HG03108 (cell line): ENCODE results near the gene SREK1.

Experiments used
- ATAC-seq: cut with Tn5 transposase; IDR thresholded peaks from one replicate; pipeline ENCODE4 v1.9.1; 2021; ENCODE audit warnings: moderate library complexity; ENCODE audit not compliant: unreplicated experiment

SREK1 gene

GRCh38 chr5:66164044-66164790, 20.1 kb downstream of the SREK1 start:
- no peak for ATAC-seq

- no peak for ATAC-seq
Observed at GRCh38 chr5:66168226-66168625, 24.1 kb downstream of the SREK1 start.

GRCh38 chr5:66169534-66169933, 25.4 kb downstream of the SREK1 start:
- peak; percentile 46 for ATAC-seq

- no peak for ATAC-seq
Observed at GRCh38 chr5:66170195-66170919, 26.3 kb downstream of the SREK1 start.

GRCh38 chr5:66171349-66172344, 27.5 kb downstream of the SREK1 start:
- peak; percentile 69 for ATAC-seq

- ATAC-seq = no peak
Observed at GRCh38 chr5:66174338-66174737, 30.2 kb downstream of the SREK1 start.

GRCh38 chr5:66178799-66179198, 34.7 kb downstream of the SREK1 start:
- ATAC-seq = no peak

- no peak for ATAC-seq
Observed at GRCh38 chr5:66179297-66180051, 35.4 kb downstream of the SREK1 start.

- ATAC-seq = no peak
Observed at GRCh38 chr5:66180282-66181155, 36.4 kb downstream of the SREK1 start.

- ATAC-seq = no peak
Observed at GRCh38 chr5:66186108-66186507, 42.0 kb downstream of the SREK1 start.

GRCh38 chr5:66193419-66193818, 49.3 kb downstream of the SREK1 start:
- ATAC-seq = no peak

GRCh38 chr5:66197764-66198405, 53.8 kb downstream of the SREK1 start:
- no peak for ATAC-seq

GRCh38 chr5:66198837-66199236, 54.7 kb downstream of the SREK1 start:
- no peak for ATAC-seq

- ATAC-seq = no peak
Observed at GRCh38 chr5:66203531-66203930, 59.4 kb downstream of the SREK1 start.

- ATAC-seq = no peak
Observed at GRCh38 chr5:66206465-66206864, 62.4 kb downstream of the SREK1 start.

- no peak for ATAC-seq
Observed at GRCh38 chr5:66207800-66208561, 63.9 kb downstream of the SREK1 start.

- no peak for ATAC-seq
Observed at GRCh38 chr5:66209350-66209749, 65.2 kb downstream of the SREK1 start.

- ATAC-seq = no peak
Observed at GRCh38 chr5:66209794-66210193, 65.7 kb downstream of the SREK1 start.
